DND-41 (cell line): ENCODE results near the gene CDSN.

Experiments used
- EZH2 ChIP-seq: IDR thresholded peaks from 3 replicates; pipeline ENCODE4 v1.6.1; 2012; ENCODE audit warnings: borderline replicate concordance, low read depth, mild to moderate bottlenecking, moderate library complexity, low read length, inconsistent platforms; ENCODE audit not compliant: severe bottlenecking
- TF ChIP-seq, protein P1 (sequence below): IDR thresholded peaks from 2 replicates; pipeline ENCODE4 v1.5.1; 2012; ENCODE audit warnings: borderline replicate concordance, low read length, moderate library complexity, mild to moderate bottlenecking; ENCODE audit not compliant: poor library complexity, severe bottlenecking; ENCODE audit errors: extremely low read depth

- TF ChIP-seq, protein P1, sequence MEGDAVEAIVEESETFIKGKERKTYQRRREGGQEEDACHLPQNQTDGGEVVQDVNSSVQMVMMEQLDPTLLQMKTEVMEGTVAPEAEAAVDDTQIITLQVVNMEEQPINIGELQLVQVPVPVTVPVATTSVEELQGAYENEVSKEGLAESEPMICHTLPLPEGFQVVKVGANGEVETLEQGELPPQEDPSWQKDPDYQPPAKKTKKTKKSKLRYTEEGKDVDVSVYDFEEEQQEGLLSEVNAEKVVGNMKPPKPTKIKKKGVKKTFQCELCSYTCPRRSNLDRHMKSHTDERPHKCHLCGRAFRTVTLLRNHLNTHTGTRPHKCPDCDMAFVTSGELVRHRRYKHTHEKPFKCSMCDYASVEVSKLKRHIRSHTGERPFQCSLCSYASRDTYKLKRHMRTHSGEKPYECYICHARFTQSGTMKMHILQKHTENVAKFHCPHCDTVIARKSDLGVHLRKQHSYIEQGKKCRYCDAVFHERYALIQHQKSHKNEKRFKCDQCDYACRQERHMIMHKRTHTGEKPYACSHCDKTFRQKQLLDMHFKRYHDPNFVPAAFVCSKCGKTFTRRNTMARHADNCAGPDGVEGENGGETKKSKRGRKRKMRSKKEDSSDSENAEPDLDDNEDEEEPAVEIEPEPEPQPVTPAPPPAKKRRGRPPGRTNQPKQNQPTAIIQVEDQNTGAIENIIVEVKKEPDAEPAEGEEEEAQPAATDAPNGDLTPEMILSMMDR: no peak
- TF ChIP-seq EZH2: no peak
Measured at GRCh38 chr6:31076611-31077010, 43.6 kb downstream of the CDSN start.
